ENCODE measurements around the gene BARHL1.

BARHL1 gene

GRCh38 chr9:132588501-132589147, 6.2 kb downstream of the BARHL1 start:
- no peak for DNase-seq

- DNase-seq: no peak
Observed at GRCh38 chr9:132589148-132590036, 7.0 kb downstream of the BARHL1 start.

GRCh38 chr9:132590037-132590317, 7.6 kb downstream of the BARHL1 start:
- no peak for DNase-seq

- DNase-seq: no peak
Observed at GRCh38 chr9:132590318-132591182, 8.1 kb downstream of the BARHL1 start.

- DNase-seq: no peak
Observed at GRCh38 chr9:132591244-132591643, 8.8 kb downstream of the BARHL1 start.

- no peak for DNase-seq
Observed at GRCh38 chr9:132591751-132592314, 9.4 kb downstream of the BARHL1 start.

GRCh38 chr9:132592451-132592850, 10.0 kb downstream of the BARHL1 start:
- no peak for DNase-seq

- DNase-seq: no peak
Observed at GRCh38 chr9:132594412-132594811, 12.0 kb downstream of the BARHL1 start.

GRCh38 chr9:132595319-132595718, 12.9 kb downstream of the BARHL1 start:
- DNase-seq: no peak

- DNase-seq: no peak
Observed at GRCh38 chr9:132596200-132596599, 13.8 kb downstream of the BARHL1 start.

- no peak for DNase-seq
Observed at GRCh38 chr9:132597073-132597775, 14.8 kb downstream of the BARHL1 start.

GRCh38 chr9:132600326-132600984, 18.0 kb downstream of the BARHL1 start:
- no peak for DNase-seq

GRCh38 chr9:132602207-132602606, 19.8 kb downstream of the BARHL1 start:
- no peak for DNase-seq

GRCh38 chr9:132605387-132605786, 23.0 kb downstream of the BARHL1 start:
- DNase-seq: no peak

GRCh38 chr9:132606066-132606465, 23.7 kb downstream of the BARHL1 start:
- DNase-seq: no peak

GRCh38 chr9:132609184-132609583, 26.8 kb downstream of the BARHL1 start:
- no peak for DNase-seq

GRCh38 chr9:132609829-132610228, 27.4 kb downstream of the BARHL1 start:
- DNase-seq: no peak

GRCh38 chr9:132610661-132611060, 28.3 kb downstream of the BARHL1 start:
- DNase-seq: no peak

GRCh38 chr9:132614324-132614723, 31.9 kb downstream of the BARHL1 start:
- DNase-seq: no peak

GRCh38 chr9:132615774-132616173, 33.4 kb downstream of the BARHL1 start:
- no peak for DNase-seq

- no peak for DNase-seq
Observed at GRCh38 chr9:132616725-132617124, 34.3 kb downstream of the BARHL1 start.

GRCh38 chr9:132622159-132622558, 39.8 kb downstream of the BARHL1 start:
- no peak for DNase-seq

Data from bone marrow (tissue), 2 donors.